ENCODE results near the gene ITCH. TPM values are rescaled to one million over a fixed set of nuclear protein-coding genes. Genes with fewer than 3 reads are reported as not detected.
A peak's percentile ranks its signal among the peaks of the same experiment; 100 is the strongest.
"Not testable (repeated sequence)": the region's sequence is repeated elsewhere in the genome, so short reads cannot be mapped to it uniquely, and the experiment has no call there.

Gene ITCH
- total RNA-seq, 1 donor from 2014 or later, result 96.9 TPM

- Mint-ChIP-seq H3K27ac (ENCODE audit: unreplicated experiment) (peak overlapping the region; percentile 22), H3K4me3 (ENCODE audit: unreplicated experiment) (no peak overlapping the region), H3K36me3 (ENCODE audit: low read depth) (peaks cover 8% of the 10 kb centered on the region), H3K4me1 (ENCODE audit: low read depth) (peaks cover 27% of the 10 kb centered on the region), H3K9me3 (ENCODE audit: low read depth) (no peaks in the 10 kb centered on the region), H3K27me3 (ENCODE audit: low read depth) (no peaks in the 10 kb centered on the region)
- TF ChIP-seq, protein P1, sequence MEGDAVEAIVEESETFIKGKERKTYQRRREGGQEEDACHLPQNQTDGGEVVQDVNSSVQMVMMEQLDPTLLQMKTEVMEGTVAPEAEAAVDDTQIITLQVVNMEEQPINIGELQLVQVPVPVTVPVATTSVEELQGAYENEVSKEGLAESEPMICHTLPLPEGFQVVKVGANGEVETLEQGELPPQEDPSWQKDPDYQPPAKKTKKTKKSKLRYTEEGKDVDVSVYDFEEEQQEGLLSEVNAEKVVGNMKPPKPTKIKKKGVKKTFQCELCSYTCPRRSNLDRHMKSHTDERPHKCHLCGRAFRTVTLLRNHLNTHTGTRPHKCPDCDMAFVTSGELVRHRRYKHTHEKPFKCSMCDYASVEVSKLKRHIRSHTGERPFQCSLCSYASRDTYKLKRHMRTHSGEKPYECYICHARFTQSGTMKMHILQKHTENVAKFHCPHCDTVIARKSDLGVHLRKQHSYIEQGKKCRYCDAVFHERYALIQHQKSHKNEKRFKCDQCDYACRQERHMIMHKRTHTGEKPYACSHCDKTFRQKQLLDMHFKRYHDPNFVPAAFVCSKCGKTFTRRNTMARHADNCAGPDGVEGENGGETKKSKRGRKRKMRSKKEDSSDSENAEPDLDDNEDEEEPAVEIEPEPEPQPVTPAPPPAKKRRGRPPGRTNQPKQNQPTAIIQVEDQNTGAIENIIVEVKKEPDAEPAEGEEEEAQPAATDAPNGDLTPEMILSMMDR (IDR thresholded peaks at IDR 0.05), result no peak
- peak; percentile 4 for DNase-seq (ENCODE audit: low spot score)
These were observed 19.1 kb downstream of the ITCH start for GRCh38 chr20:34382174-34382573.

GRCh38 chr20:34382877-34383455 lies 19.9 kb downstream of the ITCH start:
- Mint-ChIP-seq H3K27ac (ENCODE audit: unreplicated experiment) (peak overlapping the region; percentile 17), H3K4me1 (ENCODE audit: low read depth) (peaks cover 29% of the 10 kb centered on the region)
- H3K4me3 Mint-ChIP-seq (ENCODE audit: unreplicated experiment); H3K27me3 Mint-ChIP-seq (ENCODE audit: low read depth); H3K36me3 Mint-ChIP-seq (ENCODE audit: low read depth); H3K9me3 Mint-ChIP-seq (ENCODE audit: low read depth): not testable (repeated sequence)
- DNase-seq (ENCODE audit: low spot score), result peak; percentile 43

- Mint-ChIP-seq H3K4me1 (ENCODE audit: low read depth) (peaks cover 37% of the 10 kb centered on the region), H3K27ac (ENCODE audit: unreplicated experiment) (no peak overlapping the region), H3K9me3 (ENCODE audit: low read depth) (no peaks in the 10 kb centered on the region), H3K4me3 (ENCODE audit: unreplicated experiment) (no peak overlapping the region), H3K27me3 (ENCODE audit: low read depth) (no peaks in the 10 kb centered on the region), H3K36me3 (ENCODE audit: low read depth) (peaks cover 13% of the 10 kb centered on the region)
- DNase-seq (ENCODE audit: low spot score), result no peak
- TF ChIP-seq, protein P1 (IDR thresholded peaks at IDR 0.05), result no peak
These were observed 22.4 kb downstream of the ITCH start for GRCh38 chr20:34385464-34385863.

DNA sequence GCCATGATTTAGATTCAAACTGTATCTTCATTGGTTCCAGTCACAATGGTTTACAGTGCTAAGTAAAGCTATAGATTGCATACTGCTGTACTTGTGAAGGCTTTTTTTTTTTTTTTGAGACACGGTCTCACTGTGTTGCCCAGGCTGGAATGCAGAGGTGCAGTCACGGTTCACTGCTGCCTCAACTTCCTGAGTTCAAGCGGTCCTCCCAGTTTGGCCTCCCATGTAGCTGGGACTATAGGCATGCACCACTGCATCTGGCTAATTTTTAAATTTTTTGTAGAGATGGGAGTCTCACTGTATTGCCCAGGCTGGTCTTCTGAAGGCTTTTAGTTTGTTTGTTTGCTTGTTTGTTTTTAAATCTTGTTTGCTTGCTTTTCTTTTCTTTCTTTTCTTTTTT lies 24.9 kb downstream of the ITCH start:
- peaks cover 10% of the 10 kb centered on the region for H3K36me3 Mint-ChIP-seq (ENCODE audit: low read depth)
- TF ChIP-seq, protein P1 (IDR thresholded peaks at IDR 0.05), result no peak
- DNase-seq (ENCODE audit: low spot score), result no peak
- H3K27me3 Mint-ChIP-seq (ENCODE audit: low read depth), result no peaks in the 10 kb centered on the region
- no peak overlapping the region for H3K4me3 Mint-ChIP-seq (ENCODE audit: unreplicated experiment)
- no peaks in the 10 kb centered on the region for H3K9me3 Mint-ChIP-seq (ENCODE audit: low read depth)
- H3K4me1 Mint-ChIP-seq (ENCODE audit: low read depth), result peaks cover 48% of the 10 kb centered on the region
- H3K27ac Mint-ChIP-seq (ENCODE audit: unreplicated experiment), result peak overlapping the region; percentile 45

DNA sequence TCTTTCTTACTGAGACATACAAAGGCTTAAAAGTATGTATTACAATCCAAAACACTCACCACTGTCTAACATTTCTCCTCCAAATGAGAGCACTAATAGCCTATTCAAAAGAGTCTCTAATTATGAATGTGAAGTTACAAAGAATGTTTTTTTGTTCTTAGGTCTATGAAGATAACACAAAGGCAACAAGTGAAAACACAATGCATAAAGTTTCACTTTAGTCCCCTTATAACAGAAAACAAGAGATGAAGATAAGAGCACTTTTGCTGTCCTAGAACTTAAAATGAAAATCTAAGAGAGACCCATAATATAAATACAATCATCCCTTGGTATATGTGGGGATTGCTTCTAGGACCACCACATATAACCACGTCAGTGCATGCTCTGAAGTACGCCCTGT lies 25.6 kb downstream of the ITCH start:
- Mint-ChIP-seq H3K4me1 (ENCODE audit: low read depth) (peaks cover 48% of the 10 kb centered on the region), H3K4me3 (ENCODE audit: unreplicated experiment) (no peak overlapping the region), H3K36me3 (ENCODE audit: low read depth) (peaks cover 14% of the 10 kb centered on the region), H3K9me3 (ENCODE audit: low read depth) (no peaks in the 10 kb centered on the region), H3K27me3 (ENCODE audit: low read depth) (no peaks in the 10 kb centered on the region), H3K27ac (ENCODE audit: unreplicated experiment) (peak overlapping the region; percentile 45)
- no peak for DNase-seq (ENCODE audit: low spot score)
- TF ChIP-seq, protein P1 (IDR thresholded peaks at IDR 0.05), result no peak

Measured in chondrocyte (in vitro differentiated cells).